Calu3 (cell line): ENCODE results near the gene PTPRG. TPM values are rescaled to one million over a fixed set of nuclear protein-coding genes. Genes with fewer than 3 reads are reported as not detected.

ENCODE experiments used
- BruUV-seq: library from RNA; stranded (reverse); fragments of 400-500 nt; replicated peaks from 2 replicates; lab custom pipeline; 2021; lab: Mats Ljungman, UMichigan
- CTCF ChIA-PET: fragments of 300-600 bp; sonication (Branson Sonifier 250); formaldehyde crosslinking; loops from one replicate; lab custom pipeline; 2022; ENCODE audit warnings: antibody characterized with exemption; lab: Charles Lee
- DNase-seq: peaks from one replicate; pipeline ENCODE4 v3.0.0; 2022
- H3K27ac Mint-ChIP-seq: one replicate; pipeline ENCODE4 v1.8.0; 2022; ENCODE audit warnings: mixed read lengths; ENCODE audit not compliant: unreplicated experiment
- H3K27me3 Mint-ChIP-seq: one replicate; pipeline ENCODE4 v1.8.0; 2022; ENCODE audit warnings: mixed read lengths; ENCODE audit not compliant: unreplicated experiment
- H3K36me3 Mint-ChIP-seq: one replicate; pipeline ENCODE4 v1.8.0; 2022; ENCODE audit warnings: mild to moderate bottlenecking, moderate library complexity, mixed read lengths; ENCODE audit not compliant: insufficient read depth, unreplicated experiment
- H3K4me1 Mint-ChIP-seq: one replicate; pipeline ENCODE4 v1.8.0; 2022; ENCODE audit warnings: mild to moderate bottlenecking, low read depth, mixed read lengths; ENCODE audit not compliant: unreplicated experiment
- H3K4me3 Mint-ChIP-seq: one replicate; pipeline ENCODE4 v1.8.0; 2022; ENCODE audit warnings: mild to moderate bottlenecking, low read depth, moderate library complexity, mixed read lengths; ENCODE audit not compliant: unreplicated experiment
- H3K9me3 Mint-ChIP-seq: one replicate; pipeline ENCODE4 v1.8.0; 2022; ENCODE audit warnings: low read depth, mixed read lengths; ENCODE audit not compliant: unreplicated experiment
- intact Hi-C: fragments of 100-400 bp; cut with micrococcal nuclease; formaldehyde crosslinking; loops from one replicate; pipeline ENCODE4 v1.10.0; 2022; ENCODE audit not compliant: unreplicated experiment
- total RNA-seq: library from RNA; stranded (reverse); gene quantifications from 2 replicates; pipeline ENCODE4 v1.2.3, GENCODE V29; 2022
- TF ChIP-seq, protein P1 (sequence below): fragments of 200-600 bp; IDR thresholded peaks from one replicate; pipeline ENCODE4 v1.8.0; 2022; ENCODE audit warnings: antibody characterized with exemption; ENCODE audit not compliant: unreplicated experiment

PTPRG gene
- total RNA-seq, 1 experiment from 2014 or later = 0.35 TPM

DNA sequence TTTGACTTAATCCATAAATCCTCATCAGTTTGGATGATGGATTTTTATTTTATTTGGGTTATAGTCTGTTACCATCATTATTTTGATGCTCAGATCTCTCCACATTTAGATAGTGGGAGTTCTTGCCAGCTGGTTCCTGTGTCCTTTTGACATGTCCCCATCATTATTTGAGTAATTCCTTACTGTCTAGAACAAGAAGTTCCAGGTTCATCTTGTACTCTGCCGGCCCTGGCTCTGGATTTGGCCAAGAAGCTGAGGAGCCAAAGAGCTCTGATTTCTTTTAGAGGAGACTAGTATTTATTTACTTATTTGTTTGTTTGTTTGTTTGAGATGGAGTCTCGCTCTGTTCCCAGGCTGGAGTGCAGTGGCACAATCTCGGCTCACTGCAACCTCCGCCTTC, 54.3 kb downstream of the PTPRG start:
- CTCF ChIA-PET = no interaction called here
- peaks cover 11% of the 10 kb centered on the region for H3K9me3 Mint-ChIP-seq
- TF ChIP-seq, protein P1, sequence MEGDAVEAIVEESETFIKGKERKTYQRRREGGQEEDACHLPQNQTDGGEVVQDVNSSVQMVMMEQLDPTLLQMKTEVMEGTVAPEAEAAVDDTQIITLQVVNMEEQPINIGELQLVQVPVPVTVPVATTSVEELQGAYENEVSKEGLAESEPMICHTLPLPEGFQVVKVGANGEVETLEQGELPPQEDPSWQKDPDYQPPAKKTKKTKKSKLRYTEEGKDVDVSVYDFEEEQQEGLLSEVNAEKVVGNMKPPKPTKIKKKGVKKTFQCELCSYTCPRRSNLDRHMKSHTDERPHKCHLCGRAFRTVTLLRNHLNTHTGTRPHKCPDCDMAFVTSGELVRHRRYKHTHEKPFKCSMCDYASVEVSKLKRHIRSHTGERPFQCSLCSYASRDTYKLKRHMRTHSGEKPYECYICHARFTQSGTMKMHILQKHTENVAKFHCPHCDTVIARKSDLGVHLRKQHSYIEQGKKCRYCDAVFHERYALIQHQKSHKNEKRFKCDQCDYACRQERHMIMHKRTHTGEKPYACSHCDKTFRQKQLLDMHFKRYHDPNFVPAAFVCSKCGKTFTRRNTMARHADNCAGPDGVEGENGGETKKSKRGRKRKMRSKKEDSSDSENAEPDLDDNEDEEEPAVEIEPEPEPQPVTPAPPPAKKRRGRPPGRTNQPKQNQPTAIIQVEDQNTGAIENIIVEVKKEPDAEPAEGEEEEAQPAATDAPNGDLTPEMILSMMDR = no peak
- intact Hi-C loops = no loop called here
- no peaks in the 10 kb centered on the region for H3K27me3 Mint-ChIP-seq
- H3K4me1 Mint-ChIP-seq = no peaks in the 10 kb centered on the region
- DNase-seq = no peak
- BruUV-seq = no TSS peak
- no peaks in the 10 kb centered on the region for H3K36me3 Mint-ChIP-seq
- H3K27ac Mint-ChIP-seq = no peak overlapping the region
- no peak overlapping the region for H3K4me3 Mint-ChIP-seq

DNA sequence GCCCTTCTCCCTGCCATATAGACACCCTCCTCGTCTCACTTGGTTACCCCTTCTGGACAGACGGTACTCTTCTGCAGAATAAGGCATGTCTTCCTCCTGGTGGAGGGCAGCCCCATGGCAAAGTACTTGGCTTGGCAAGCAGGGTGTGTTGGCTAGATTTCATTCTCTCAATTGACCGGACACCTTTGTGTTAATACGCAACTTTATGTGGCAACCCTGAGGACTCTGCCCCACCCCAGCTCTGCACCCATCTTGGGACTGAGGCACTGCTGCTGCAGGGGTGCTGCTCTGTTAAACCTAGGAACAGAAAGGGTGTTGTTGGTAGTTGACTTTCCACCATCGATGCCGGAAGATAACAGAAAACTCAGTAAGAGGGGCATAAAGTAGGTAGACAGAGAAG, 55.2 kb downstream of the PTPRG start:
- TF ChIP-seq, protein P1 = no peak

DNA sequence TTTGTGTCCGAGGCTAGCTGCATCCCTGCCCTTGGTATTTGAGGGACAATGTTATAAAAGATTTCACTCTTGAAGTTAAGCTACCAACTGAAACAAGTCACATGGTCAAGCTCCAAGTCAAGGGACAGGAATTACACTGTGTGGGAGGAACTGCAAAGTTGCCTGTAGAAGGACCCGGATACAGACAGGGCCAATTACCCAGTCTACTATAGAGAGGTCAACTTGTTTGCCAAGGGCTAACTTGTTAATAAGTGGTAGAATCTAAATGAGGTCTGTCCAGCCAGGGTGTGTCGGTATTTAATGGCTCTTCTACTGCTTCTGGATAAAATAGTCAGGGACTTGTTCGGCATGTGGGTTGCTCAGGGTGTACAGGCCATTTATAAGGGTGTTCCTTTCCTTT, 55.7 kb downstream of the PTPRG start:
- no peak overlapping the region for H3K27ac Mint-ChIP-seq
- H3K36me3 Mint-ChIP-seq = no peaks in the 10 kb centered on the region
- H3K4me3 Mint-ChIP-seq = no peak overlapping the region
- H3K4me1 Mint-ChIP-seq = no peaks in the 10 kb centered on the region
- peaks cover 9% of the 10 kb centered on the region for H3K9me3 Mint-ChIP-seq
- H3K27me3 Mint-ChIP-seq = no peaks in the 10 kb centered on the region
- CTCF ChIA-PET = no interaction called here
- intact Hi-C loops = no loop called here
- DNase-seq = no peak
- TF ChIP-seq, protein P1 = no peak
- no TSS peak for BruUV-seq

More for the DNA sequence above, 55.2 kb downstream of the PTPRG start:
- no peaks in the 10 kb centered on the region for H3K36me3 Mint-ChIP-seq
- no peaks in the 10 kb centered on the region for H3K27me3 Mint-ChIP-seq
- no peak overlapping the region for H3K4me3 Mint-ChIP-seq
- intact Hi-C loops = no loop called here
- H3K27ac Mint-ChIP-seq = no peak overlapping the region
- CTCF ChIA-PET = no interaction called here
- BruUV-seq = no TSS peak
- DNase-seq = no peak
- H3K9me3 Mint-ChIP-seq = peaks cover 9% of the 10 kb centered on the region
- no peaks in the 10 kb centered on the region for H3K4me1 Mint-ChIP-seq

DNA sequence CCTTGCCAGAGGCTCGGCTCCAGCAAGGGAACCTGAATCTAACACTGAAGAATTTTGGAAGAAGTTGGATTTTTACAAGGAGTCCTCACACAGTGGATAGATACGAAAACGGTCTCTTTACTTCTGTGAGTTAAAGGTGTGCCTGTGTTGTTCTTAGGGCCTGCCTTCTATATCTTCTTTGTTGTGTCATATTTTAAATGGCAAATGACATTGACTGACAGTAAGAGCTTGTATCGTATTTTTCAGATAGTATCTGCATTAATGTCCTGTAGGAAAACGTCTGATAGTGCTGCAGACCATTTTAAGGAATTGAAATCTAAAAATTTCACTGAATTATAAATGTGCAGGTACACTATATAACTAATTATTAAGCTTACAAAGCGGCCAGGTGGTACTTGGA, 56.3 kb downstream of the PTPRG start:
- CTCF ChIA-PET = no interaction called here
- TF ChIP-seq, protein P1 = no peak
- Mint-ChIP-seq H3K36me3 (no peaks in the 10 kb centered on the region), H3K9me3 (peaks cover 9% of the 10 kb centered on the region), H3K27ac (no peak overlapping the region), H3K4me3 (no peak overlapping the region), H3K4me1 (no peaks in the 10 kb centered on the region), H3K27me3 (no peaks in the 10 kb centered on the region)
- BruUV-seq = no TSS peak
- no peak for DNase-seq
- intact Hi-C loops = no loop called here
